ENCODE measurements around the gene ZFAND2A.
"Not testable (repeated sequence)": the region's sequence is repeated elsewhere in the genome, so short reads cannot be mapped to it uniquely, and the experiment has no call there.

Gene ZFAND2A

DNA sequence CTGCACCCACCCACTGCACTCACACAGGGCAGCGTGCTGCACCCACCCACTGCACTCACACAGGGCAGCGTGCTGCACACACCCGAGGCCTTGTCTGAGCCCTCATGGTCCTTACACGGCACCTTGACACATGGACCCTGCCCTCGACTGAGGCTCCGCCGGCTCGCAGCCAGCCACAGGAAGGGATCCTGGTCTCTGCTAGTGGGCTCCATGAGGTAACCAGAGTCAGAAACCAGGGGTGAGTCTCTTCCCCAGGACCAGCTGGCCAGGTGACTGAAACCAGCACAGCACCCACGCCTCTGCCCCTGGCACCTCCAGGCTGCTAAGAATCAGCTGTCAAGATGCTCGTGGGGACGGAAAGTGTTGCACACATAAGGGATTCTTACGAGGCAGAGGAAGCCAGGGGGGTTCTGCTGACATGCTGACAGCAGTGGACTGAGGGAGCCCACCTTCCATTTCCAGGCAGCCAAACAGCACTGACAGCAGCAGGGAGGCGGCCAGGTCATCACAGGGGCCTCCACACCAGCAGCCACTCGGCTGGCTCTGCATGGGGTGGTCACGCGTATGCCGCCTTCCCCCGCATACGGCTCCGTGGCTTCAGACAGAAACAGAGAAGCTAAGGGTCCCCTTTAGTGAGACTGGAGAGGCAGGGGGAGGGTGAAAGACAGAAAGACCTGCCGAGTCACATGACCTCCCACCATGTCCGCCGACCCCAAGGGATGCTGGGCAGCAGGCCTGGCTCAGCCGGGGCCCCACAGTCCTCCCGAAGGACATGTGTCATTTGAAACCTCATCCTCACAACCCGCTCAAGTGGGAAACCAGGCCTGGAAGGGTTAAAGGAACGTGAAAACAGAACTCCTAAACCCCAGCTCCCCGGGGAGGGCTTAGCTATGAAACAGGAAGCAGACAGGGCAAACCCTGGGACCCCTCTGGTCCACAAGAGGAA, 37.8 kb downstream of the ZFAND2A start:
- DNase-seq, result no peak

DNA sequence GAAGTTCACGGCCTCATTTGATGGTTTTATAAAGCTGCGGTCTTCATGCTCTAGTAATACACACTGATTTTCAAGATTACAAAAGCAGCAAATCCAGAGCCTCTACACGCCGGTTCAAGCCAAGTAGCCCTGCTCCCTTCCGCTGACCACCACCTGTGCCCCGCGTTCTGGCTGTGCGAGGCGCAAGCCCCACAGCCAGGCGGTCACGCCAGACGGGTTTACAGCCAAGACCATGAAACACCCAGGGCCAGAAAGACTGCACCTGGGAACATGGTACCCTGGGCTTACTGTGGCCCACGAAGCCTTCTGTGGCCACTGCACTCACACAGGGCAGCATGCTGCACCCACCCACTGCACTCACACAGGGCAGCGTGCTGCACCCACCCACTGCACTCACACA, 38.5 kb downstream of the ZFAND2A start:
- DNase-seq, result no peak

DNA sequence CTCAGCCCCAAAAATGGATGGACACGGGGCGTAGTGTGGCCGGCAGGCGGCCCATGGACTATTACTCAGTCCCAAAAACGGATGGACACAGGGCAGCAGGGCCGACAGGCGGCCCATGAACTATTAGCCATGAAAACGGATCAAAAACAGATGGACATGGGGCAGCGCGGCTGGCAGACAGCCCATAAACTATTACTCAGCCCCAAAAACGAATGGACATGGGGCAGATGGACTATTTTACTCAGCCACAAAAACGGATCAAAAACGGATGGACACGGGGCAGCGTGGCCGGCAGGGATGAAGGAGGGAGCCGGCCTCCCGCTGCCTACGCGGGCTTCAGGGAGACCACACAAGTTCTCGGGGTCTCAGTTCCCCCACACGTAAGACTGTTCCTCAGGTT, 39.2 kb downstream of the ZFAND2A start:
- DNase-seq, result no peak

DNA sequence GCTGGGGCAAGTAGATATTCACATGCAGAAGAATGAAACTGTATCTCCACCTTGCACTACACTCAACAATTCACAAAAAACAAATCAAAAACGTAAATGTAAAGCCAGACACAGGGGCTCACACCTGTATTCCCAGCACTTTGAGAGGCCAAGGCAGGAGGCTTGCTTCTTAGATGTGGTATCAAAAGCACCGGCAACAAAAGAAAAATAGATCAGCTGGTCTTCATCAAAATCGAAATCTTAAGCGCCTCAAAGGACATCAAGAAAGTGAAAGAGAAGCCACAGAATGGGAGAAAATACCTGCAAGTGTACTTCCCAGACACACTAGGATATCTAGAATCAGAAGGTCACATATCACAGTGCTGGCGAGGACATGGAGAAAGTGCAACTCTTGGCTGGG, 40.8 kb downstream of the ZFAND2A start:
- DNase-seq, result no peak

DNA sequence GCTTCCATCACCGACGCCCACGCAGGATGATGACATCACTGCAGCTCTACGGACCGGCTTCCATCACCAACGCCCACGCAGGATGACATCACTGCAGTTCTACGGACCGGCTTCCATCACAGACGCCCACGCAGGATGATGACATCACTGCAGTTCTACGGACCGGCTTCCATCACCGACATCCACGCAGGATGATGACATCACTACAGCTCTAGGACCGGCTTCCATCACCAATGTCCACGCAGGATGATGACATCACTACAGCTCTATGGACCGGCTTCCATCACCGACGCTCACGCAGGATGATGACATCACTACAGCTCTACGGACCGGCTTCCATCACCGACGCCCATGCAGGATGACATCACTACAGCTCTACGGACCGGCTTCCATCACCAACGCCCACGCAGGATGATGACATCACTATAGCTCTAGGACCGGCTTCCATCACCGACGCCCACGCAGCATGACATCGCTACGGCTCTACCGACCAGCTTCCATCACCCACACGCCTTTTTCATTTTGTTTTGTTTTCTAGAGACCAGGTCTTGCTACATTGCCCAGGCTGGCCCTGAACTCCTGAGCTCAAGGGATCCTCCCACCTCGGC, 42.6 kb downstream of the ZFAND2A start:
- no peak for DNase-seq

DNA sequence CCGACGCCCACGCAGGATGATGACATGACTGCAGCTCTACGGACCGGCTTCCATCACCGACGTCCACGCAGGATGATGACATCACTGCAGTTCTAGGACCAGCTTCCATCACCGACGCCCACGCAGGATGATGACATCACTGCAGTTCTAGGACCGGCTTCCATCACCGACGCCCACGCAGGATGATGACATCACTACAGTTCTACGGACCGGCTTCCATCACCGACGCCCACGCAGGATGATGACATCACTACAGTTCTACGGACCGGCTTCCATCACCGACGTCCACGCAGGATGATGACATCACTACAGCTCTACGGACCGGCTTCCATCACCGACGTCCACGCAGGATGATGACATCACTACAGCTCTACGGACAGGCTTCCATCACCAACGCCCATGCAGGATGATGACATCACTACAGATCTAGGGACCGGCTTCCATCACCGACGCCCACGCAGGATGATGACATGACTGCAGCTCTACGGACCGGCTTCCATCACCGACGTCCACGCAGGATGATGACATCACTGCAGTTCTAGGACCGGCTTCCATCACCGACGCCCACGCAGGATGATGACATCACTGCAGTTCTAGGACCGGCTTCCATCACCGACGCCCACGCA, 43.5 kb downstream of the ZFAND2A start:
- DNase-seq, result not testable (repeated sequence)

DNA sequence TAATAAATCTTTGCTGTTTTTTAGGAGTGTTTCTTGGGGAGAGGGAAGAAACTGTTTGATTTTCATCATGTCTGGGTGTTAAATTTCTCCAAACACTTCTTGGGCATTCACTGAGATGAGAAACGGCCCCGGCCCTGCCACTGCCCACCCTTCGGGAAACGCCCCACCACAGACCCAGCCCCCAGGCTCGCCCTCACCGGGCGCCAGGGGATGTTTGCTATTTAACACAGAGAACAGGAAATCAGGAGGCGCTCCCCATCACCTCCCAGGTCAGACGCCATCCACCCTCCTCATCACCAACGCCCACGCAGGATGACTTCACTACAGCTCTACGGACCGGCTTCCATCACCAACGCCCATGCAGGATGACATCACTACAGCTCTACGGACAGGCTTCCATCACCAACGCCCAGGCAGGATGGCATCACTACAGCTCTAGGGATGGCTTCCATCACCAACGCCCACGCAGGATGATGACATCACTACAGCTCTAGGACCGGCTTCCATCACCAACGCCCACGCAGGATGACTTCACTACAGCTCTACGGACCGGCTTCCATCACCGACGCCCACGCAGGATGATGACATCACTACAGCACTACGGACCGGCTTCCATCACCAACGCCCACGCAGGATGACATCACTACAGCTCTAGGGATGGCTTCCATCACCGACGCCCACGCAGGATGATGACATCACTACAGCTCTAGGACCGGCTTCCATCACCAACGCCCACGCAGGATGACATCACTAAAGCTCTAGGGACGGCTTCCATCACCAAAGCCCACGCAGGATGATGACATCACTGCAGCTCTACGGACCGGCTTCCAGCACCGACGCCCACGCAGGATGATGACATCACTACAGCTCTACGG, 44.6 kb downstream of the ZFAND2A start:
- not testable (repeated sequence) for DNase-seq

DNA sequence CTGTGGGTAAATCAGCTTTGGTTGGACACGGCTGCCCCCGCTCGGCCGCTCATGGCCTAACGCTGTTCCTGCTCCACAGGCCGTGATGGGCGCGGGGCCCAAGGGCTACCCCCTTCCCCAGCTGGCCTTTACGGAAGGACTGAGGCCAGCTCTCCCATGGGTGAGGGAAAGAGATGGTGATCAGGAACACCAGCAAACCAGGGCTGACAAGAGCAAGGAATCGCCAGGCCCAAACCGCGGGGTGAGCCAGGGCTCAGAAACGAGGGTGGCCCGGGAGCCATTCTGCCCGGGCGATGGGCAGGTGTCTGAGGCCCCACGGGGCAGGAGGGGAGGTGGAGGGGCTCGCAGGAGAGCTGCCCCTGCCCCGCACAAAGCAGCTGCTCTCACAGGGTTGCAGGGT, 45.5 kb downstream of the ZFAND2A start:
- no peak for DNase-seq

DNA sequence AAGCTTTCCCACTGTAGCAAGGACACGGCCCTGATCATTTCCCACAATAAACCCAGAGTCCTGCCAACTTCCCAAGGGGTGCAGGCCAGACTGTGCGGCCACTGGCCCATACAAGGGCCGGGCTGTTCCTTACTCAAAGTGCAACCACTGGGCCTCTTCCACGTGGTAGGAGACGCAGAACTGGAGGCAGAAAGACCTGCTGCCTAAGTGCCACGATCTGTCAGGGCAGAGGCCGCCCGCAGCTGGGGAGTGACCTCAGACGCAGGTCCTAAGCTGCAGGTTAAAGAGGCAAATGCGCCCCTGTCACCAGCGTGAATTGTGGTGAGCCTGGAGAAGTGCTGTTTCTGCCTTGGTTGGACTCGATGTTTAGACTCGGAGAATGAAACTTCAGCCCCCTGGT, 45.9 kb downstream of the ZFAND2A start:
- DNase-seq, result no peak

DNA sequence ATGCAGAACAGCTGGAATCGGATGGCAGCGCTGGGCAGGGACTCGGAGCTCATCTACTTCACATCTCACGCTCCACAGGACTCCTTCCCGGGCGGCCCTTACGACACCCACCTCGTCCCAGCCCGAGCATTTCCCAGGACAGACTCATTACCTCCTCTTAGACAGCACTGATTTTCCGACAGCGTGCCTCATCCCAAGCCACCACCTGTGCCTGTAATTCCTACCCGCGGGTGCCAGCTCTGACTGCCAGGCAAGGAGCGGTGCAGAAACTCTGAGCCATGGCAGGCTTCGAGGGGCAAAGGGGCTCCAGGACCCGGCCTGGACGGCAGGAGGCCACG, 46.5 kb downstream of the ZFAND2A start:
- DNase-seq, result no peak

DNA sequence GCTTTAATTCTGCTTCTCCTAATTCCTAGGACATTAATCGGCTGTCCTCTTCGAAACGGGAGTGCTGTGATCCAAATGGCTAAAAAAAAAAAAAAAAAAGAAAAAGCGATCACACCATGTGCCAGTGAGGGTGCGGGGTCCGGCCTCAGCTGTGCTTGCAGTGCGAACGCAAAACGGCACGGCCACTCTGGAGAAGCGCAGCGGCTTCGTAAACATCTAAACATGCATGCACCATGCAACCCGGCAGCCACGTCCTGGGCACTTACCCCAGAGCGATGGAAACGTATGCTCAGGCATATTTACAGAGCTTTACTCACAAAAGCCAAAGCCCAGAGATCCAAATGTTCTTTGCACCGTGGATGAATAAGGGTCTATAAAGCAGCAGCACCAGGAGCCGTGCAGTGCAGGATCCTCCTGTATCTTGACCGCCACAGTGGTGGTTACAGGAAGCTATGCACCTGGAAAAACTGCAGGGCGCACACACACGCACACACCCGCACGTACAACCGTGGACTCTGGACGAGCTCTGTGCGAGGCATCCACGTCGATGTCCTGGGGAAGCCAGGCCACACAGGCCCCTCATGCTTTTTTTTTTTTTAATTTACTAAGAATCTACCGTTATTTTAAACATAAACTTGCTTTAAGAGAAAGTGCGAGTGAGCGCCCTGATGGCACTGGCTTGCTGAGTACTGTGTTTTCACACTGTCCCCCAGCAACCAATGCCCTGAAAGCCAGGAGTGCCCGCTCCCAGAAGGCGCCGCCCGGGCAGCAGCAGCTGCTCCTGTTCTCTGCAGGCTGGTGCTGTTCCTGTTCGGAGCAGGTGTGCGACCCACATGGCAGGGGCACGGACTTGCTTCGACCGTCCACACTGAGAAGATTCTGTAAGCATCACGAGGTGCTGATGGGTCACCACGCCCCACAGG, 47.1 kb downstream of the ZFAND2A start:
- no peak for DNase-seq

DNA sequence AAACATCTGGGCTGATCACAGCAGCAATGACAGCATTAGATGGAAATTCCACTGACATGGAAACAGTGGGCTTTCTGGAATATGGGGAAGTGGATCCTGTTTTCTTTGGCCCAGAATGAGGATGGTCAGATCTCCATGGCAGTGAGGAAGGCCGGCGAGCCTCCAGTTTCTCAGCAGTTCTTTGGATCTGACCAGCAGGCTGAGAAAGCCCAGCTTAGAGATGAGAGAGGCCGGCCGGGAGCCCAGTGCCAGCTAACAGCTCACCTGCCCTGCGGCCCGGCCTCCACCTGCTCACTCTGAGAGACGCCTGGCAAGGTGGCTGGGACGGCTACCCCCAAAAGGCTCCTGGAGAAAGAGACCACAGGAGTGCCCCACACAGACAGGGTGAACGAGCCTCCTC, 47.9 kb downstream of the ZFAND2A start:
- DNase-seq, result no peak

DNA sequence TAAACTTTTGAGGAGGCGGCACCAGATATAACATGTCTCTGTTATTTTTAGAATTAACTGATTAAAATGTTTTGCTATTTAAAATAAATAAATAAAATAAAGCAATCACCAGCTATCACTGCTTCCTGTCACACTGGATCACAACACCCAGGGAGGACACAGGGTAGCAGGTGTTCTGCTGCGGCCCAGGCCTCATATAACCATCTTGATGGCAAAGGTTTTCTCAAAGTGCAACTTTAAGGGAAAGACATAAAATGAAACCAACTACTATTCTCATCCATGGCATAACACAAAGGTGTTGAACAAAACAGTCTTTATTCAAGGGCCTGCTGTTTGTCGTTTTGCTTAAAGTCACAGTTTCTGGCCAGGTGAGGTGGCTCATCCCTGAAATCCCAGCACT, 48.8 kb downstream of the ZFAND2A start:
- no peak for DNase-seq

DNA sequence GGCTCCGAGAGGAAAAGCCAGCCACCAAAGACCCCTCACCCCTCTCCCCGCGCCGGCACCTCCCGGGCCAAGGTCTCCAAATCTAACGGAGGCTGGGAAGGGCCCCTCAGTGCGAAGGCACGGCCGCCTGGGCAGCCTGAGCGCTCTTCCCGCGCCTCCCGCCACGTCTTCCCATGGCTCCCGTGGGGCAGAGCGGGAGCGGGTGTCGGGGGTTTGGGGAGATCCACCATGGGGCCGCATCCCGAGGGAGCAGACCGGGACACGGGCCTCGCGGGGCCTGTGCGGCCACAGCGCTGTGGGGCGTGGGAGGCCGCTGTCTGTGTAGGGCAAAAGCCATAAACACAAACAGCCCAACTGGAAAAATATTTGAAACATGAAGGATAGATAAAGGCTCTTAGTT, 49.6 kb downstream of the ZFAND2A start:
- no peak for DNase-seq

DNA sequence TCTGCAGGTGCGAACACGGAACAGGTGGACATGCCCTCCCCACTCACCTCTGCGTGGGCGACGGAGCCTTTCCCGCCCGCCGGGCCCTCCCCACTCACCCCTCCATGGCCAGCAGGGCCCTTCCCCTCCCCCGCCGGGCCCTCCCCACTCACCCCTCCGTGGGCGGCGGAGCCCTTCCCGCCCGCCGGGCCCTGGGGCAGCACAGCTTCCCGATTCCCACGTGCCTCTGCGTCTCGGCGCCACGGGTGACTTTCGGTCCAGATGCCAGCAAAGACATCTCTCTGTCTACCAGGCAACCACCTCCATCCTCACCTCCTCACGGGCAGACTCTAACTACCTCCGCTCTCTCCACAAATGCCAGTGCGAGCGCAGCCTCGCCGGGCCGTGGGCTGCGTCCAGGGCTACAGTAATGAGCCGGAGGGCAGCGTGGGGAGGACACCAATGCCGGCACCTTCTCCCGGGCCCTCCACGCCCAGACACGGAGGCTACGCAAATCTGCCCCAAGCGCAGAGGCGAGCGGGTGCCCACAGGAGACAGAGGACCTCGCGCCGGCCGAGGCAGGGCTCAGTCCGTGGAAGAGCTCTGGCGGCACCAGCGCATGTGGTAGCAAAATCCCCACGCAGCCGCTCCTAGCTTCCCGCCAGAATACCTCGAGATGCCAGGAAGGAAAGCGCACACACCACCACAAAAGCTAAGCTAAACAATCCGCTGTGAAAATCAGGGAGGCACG, 50.2 kb downstream of the ZFAND2A start:
- no peak for DNase-seq

DNA sequence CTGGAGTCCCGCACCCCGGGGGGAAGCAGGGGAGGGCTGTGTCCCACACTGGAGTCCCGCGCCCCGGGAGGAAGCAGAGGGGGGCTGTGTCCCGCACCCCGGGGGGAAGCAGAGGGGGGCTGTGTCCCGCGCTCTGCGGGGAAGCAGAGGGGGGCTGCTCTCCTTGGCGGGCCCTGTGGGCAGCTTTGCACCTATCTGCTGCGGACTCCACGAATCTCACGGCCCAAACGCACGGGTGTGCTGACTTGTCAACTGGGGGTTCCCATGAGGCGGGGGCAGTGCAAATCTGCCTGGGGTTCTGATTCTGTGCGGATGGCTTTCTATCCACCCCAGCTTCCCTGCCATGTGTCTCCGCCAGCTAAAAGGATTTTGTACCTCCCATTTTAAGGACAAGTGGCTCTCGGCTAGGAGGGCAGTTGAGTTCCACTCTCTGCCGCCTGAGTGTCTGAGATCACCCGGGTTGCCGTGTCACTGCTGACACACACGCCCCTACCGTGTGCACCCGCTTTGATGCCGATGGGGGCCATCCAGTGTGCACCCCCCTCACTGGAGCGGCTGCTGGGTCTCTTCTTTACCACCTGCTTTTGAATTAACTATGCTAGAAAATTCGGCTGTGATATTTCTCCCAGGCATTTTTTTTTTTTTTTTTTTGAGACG, 51.6 kb downstream of the ZFAND2A start:
- no peak for DNase-seq

DNA sequence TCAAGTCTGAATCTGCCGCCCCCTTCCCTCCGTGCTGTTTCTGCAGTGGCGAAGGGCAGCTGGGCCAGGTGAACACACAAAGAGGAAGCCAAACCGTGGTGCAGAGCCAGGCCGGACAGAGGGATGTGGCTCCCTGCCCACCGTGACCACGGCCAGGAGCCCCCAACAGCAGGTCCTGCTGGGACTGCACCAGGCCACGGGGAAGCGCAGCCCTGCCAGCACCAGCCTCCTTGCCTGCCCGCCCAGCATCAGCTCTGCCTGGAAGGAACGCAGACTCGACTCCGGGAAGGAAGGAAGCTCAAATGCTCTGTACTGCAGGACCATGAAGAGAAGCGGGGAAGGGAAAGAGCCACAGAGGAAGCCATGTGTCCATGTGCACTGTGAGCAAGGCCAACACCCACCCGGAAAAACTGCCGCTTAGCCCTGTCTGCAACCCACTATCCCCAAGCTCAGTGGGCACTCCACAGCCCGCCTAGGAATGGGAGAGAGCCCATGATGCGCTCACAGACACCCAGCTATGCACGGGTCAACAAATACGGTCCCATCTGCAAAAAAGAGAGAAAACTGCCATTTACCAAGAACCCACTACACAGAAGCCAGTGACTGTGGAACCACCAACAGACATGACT, 53.1 kb downstream of the ZFAND2A start:
- DNase-seq, result no peak

DNA sequence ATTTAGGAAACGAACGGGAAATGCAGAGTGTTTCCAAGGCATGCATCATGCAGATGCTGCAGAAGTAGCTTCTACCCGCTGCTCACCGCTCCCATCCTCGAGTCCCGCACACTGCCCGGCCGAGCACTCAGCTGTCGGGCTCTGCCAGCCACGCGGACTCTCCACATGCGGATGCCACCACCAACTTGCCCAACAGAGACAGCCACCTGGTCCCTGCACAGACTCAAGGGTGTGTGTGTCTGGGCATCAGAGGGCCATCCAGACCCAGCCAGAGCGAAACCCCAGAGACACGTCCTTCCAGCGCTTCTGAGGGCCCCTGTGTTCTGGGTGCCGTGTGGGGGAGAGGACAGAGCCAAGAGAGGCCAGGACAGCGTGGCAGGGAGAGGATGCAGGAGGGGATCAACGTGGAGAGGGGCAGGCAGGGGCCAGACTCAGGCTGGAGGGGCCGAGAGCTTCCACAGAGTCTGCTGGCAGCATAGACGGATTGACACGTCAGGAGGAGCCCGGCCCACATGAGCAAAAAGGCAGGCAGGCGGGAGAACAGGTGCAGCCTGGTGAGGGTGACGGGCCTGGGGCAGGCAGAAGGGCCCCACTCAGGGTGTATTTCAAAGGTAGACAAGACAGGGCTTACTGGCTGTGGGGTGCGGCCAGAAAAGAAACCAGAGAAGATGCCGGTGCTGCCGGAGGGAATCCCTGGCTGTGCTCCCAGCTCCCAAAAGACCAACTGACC, 53.8 kb downstream of the ZFAND2A start:
- DNase-seq, result no peak

DNA sequence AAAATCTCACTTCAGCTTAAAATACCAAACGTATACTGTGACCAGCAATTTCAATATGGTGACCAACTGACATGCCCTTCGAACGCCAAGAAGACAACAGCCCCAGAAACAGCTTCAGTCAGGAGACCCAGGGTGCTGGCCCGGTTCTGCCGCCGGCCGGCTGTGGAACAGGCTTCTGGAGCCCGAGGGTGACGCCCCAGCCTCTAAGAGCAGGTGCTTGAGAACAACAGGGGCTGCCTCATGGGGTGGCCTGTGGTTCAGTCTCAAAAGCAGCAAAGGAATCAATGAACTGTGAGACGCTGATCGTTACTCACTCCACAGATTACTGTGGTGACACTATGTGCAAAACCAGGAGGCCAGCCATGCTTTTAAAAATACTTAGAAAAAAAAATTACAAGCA, 54.8 kb downstream of the ZFAND2A start:
- DNase-seq, result no peak

Measured in NK-92 treated with Interleukin-12 subunit alpha and Interleukin-12 subunit beta, amount 100 ng/mL, for 24 hours (cell line).